WTC11 (cell line): Measurements from ENCODE around the gene ABCC6.
"Not testable (repeated sequence)": the region's sequence is repeated elsewhere in the genome, so short reads cannot be mapped to it uniquely, and the experiment has no call there.

ENCODE experiments used
- CTCF ChIP-seq: fragments of 200-600 bp; IDR thresholded peaks from 2 replicates; pipeline ENCODE4 v1.8.0; 2022; ENCODE audit warnings: antibody characterized with exemption
- E2F1 ChIP-seq: sonication (generic); formaldehyde crosslinking; IDR thresholded peaks from 2 replicates; pipeline ENCODE4 v1.8.0; 2022; ENCODE audit warnings: mild to moderate bottlenecking, missing genetic modification reagents
- ETV6 ChIP-seq: sonication (generic); formaldehyde crosslinking; IDR thresholded peaks from 2 replicates; pipeline ENCODE4 v1.8.1; 2022; ENCODE audit warnings: mild to moderate bottlenecking, missing genetic modification reagents
- FOXK1 ChIP-seq: sonication (generic); formaldehyde crosslinking; IDR thresholded peaks from 2 replicates; pipeline ENCODE4 v1.8.0; 2022; ENCODE audit warnings: mild to moderate bottlenecking, moderate library complexity, missing genetic modification reagents
- FOXP4 ChIP-seq: sonication (generic); formaldehyde crosslinking; IDR thresholded peaks from 2 replicates; pipeline ENCODE4 v1.8.0; 2022; ENCODE audit warnings: mild to moderate bottlenecking, missing genetic modification reagents
- JUN ChIP-seq: sonication (generic); formaldehyde crosslinking; IDR thresholded peaks from 2 replicates; pipeline ENCODE4 v1.8.0; 2023; ENCODE audit warnings: mild to moderate bottlenecking, missing genetic modification reagents
- MYBL2 ChIP-seq: sonication (generic); formaldehyde crosslinking; IDR thresholded peaks from 2 replicates; pipeline ENCODE4 v1.8.1; 2023; ENCODE audit warnings: mild to moderate bottlenecking, moderate library complexity, missing genetic modification reagents
- SP1 ChIP-seq: sonication (generic); formaldehyde crosslinking; conservative IDR thresholded peaks from 2 replicates; pipeline ENCODE4 v1.8.1; 2022; ENCODE audit warnings: missing genetic modification reagents
- TEAD4 ChIP-seq: sonication (generic); formaldehyde crosslinking; IDR thresholded peaks from 2 replicates; pipeline ENCODE4 v1.8.0; 2022; ENCODE audit warnings: mild to moderate bottlenecking, missing genetic modification reagents
- USF2 ChIP-seq: sonication (generic); formaldehyde crosslinking; IDR thresholded peaks from 2 replicates; pipeline ENCODE4 v1.8.1; 2023; ENCODE audit warnings: mild to moderate bottlenecking, missing genetic modification reagents, moderate library complexity
- ZNF232 ChIP-seq: sonication (generic); formaldehyde crosslinking; IDR thresholded peaks from 2 replicates; pipeline ENCODE4 v1.8.0; 2022; ENCODE audit warnings: mild to moderate bottlenecking, missing genetic modification reagents

GRCh38 chr16:16252377-16252776 lies 29.1 kb upstream of the ABCC6 start:
- not testable (repeated sequence) for TF ChIP-seq CTCF; E2F1 (CRISPR knock-in tag); FOXP4 (CRISPR knock-in tag); USF2 (CRISPR knock-in tag); JUN (CRISPR knock-in tag); MYBL2 (CRISPR knock-in tag); SP1; FOXK1; ZNF232 (CRISPR knock-in tag); ETV6 (CRISPR knock-in tag); TEAD4 (CRISPR knock-in tag)
